ENCODE results near the gene CATSPERB. TPM values are rescaled to one million over a fixed set of nuclear protein-coding genes. Genes with fewer than 3 reads are reported as not detected.

CATSPERB gene
- total RNA-seq, 2 experiments from 2014 or later = 5.3 to 7.1 TPM

DNA sequence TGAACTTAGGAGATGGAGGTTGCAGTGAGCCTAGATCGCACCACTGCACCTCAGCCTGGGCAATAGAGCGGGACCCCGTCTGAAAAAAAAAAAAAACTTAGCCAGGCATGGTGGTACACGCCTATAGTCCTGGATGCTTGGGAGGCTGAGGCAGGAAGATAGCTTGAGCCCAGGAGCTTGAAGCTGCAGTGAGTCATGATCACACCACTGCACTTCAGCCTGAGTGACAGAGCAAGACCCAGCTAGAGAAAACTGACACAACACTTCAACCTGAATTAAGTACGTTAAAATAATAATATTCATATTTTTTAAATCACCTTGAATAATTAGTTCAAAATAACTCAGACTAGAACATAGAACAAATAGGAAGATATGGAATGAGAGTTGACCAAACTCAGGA is 5.7 kb upstream of the CATSPERB start:
- Mint-ChIP-seq H3K27ac (no peak overlapping the region), H3K27me3 (no peaks in the 10 kb centered on the region), H3K4me1 (ENCODE audit: low read depth) (no peaks in the 10 kb centered on the region), H3K4me3 (no peak overlapping the region), H3K36me3 (ENCODE audit: low read depth) (no peaks in the 10 kb centered on the region), H3K9me3 (no peaks in the 10 kb centered on the region)
- ATAC-seq (ENCODE audit: poor library complexity) = no peak
- ChIA-PET POLR2A (no interaction called here), CTCF (no interaction called here)
- no peak for TF ChIP-seq CTCF (IDR thresholded peaks at IDR 0.05)
- H3K9me3 ChIP-seq (ENCODE audit: control insufficient read depth in 1 of 2, insufficient read depth in 1 of 2, low read length in 2 of 2) = no peaks in the 10 kb centered on the region
- no peaks in the 10 kb centered on the region for H3K36me3 ChIP-seq (ENCODE audit: insufficient read depth, low read length)
- H3K27ac ChIP-seq (ENCODE audit: low read depth in 1 of 2, low read length in 2 of 2) = no peak overlapping the region
- H3K27me3 ChIP-seq (ENCODE audit: control insufficient read depth in 1 of 2, insufficient read depth in 2 of 2, low read length in 2 of 2) = no peaks in the 10 kb centered on the region
- intact Hi-C loops (cut with DNase I, micrococcal nuclease) = no loop called here
- DNase-seq = no peak
- no peak overlapping the region for H3K4me3 ChIP-seq (ENCODE audit: low read length)
- no peaks in the 10 kb centered on the region for H3K4me1 ChIP-seq (ENCODE audit: insufficient read depth, low read length)

DNA sequence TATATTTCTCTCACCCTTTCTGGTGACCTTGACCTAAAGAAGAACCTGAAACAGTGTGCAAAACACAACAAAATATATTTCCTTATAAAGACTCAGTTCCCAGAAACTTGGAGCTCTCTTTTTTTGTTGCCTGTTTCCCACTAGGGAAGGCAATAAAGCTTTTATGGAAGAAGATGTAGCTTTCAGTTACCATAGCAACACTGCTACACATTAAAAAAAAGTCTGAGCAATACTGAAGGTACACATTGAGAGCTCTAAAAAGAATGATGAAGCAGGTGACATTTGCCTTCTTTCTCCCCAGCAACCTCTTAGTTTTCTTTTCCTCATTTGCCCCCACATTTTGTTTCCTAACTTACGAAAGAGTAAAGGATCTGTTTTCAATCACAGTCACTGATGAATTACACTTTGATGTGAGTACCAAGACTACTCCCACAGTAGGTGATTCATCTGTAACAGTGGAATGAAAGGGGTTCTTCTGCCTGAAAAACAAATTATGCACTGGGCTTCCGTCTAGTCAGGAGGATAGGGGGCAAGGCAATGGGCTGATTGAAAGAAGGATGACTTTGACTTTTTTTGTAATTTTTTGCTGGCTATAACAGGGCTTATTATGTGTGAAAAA is 1.1 kb upstream of the CATSPERB start:
- ChIA-PET CTCF (no interaction called here), POLR2A (no interaction called here)

DNA sequence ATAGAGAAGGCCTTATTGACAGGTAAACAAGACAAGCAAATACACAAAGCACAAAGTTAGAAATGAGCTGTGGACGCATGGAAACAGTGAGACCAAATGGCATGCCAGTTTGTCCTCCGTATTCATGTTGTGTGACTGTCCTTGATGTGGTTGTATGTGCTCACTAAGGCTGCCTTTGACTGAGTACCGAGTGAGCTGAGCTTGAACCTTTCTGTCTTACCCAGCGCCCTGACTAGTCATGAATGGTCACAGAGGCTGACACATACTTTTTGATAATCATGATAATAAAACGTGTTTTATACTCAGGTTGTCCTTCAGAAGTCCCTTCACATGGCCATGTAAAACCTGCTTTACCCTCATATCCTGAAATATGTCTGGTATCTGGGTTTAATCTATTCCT is 553 bp upstream of the CATSPERB start:
- no peak overlapping the region for H3K27ac ChIP-seq (ENCODE audit: low read depth in 1 of 2, low read length in 2 of 2)
- no peaks in the 10 kb centered on the region for H3K36me3 ChIP-seq (ENCODE audit: insufficient read depth, low read length)
- no peaks in the 10 kb centered on the region for H3K9me3 ChIP-seq (ENCODE audit: control insufficient read depth in 1 of 2, insufficient read depth in 1 of 2, low read length in 2 of 2)
- Mint-ChIP-seq H3K9me3 (no peaks in the 10 kb centered on the region), H3K36me3 (ENCODE audit: low read depth) (no peaks in the 10 kb centered on the region), H3K4me3 (no peak overlapping the region), H3K4me1 (ENCODE audit: low read depth) (no peaks in the 10 kb centered on the region), H3K27ac (no peak overlapping the region), H3K27me3 (no peaks in the 10 kb centered on the region)
- ChIA-PET CTCF (no interaction called here), POLR2A (interaction anchor here (0.5 kb wide), 1 partner anchor 132 kb away, joined by 3 read pairs; no protein-coding TSS in a partner anchor)
- H3K27me3 ChIP-seq (ENCODE audit: control insufficient read depth in 1 of 2, insufficient read depth in 2 of 2, low read length in 2 of 2) = no peaks in the 10 kb centered on the region
- intact Hi-C loops (cut with DNase I, micrococcal nuclease) = no loop called here
- DNase-seq (no peak), ATAC-seq (ENCODE audit: poor library complexity) (no peak)
- no peaks in the 10 kb centered on the region for H3K4me1 ChIP-seq (ENCODE audit: insufficient read depth, low read length)
- H3K4me3 ChIP-seq (ENCODE audit: low read length) = no peak overlapping the region
- TF ChIP-seq CTCF (IDR thresholded peaks at IDR 0.05) = no peak

More for the DNA sequence above, 1.1 kb upstream of the CATSPERB start:
- intact Hi-C loops (cut with DNase I, micrococcal nuclease) = no loop called here
- Histone ChIP-seq H3K4me3 (ENCODE audit: low read length) (no peak overlapping the region), H3K9me3 (ENCODE audit: control insufficient read depth in 1 of 2, insufficient read depth in 1 of 2, low read length in 2 of 2) (no peaks in the 10 kb centered on the region), H3K27ac (ENCODE audit: low read depth in 1 of 2, low read length in 2 of 2) (no peak overlapping the region), H3K4me1 (ENCODE audit: insufficient read depth, low read length) (no peaks in the 10 kb centered on the region), H3K36me3 (ENCODE audit: insufficient read depth, low read length) (no peaks in the 10 kb centered on the region), H3K27me3 (ENCODE audit: control insufficient read depth in 1 of 2, insufficient read depth in 2 of 2, low read length in 2 of 2) (no peaks in the 10 kb centered on the region)
- Mint-ChIP-seq H3K9me3 (no peaks in the 10 kb centered on the region), H3K4me1 (ENCODE audit: low read depth) (no peaks in the 10 kb centered on the region), H3K4me3 (no peak overlapping the region), H3K27ac (no peak overlapping the region), H3K27me3 (no peaks in the 10 kb centered on the region), H3K36me3 (ENCODE audit: low read depth) (no peaks in the 10 kb centered on the region)
- ATAC-seq (ENCODE audit: poor library complexity) (no peak), DNase-seq (no peak)
- TF ChIP-seq CTCF (IDR thresholded peaks at IDR 0.05) = no peak
